NT2/D1 (cell line): Measurements from ENCODE around the gene LMBRD2.

Experiments
- SUZ12 ChIP-seq: IDR thresholded peaks from 2 replicates; pipeline ENCODE4 v1.6.1; 2011; ENCODE audit not compliant: insufficient read length, insufficient read depth; ENCODE audit errors: extremely low read depth
- YY1 ChIP-seq: IDR thresholded peaks from 2 replicates; pipeline ENCODE4 v1.6.1; 2011; ENCODE audit not compliant: insufficient read length, insufficient read depth
- ZNF274 ChIP-seq: IDR thresholded peaks from 2 replicates; pipeline ENCODE4 v1.6.1; 2011; ENCODE audit warnings: mild to moderate bottlenecking, low read depth, low read length

DNA sequence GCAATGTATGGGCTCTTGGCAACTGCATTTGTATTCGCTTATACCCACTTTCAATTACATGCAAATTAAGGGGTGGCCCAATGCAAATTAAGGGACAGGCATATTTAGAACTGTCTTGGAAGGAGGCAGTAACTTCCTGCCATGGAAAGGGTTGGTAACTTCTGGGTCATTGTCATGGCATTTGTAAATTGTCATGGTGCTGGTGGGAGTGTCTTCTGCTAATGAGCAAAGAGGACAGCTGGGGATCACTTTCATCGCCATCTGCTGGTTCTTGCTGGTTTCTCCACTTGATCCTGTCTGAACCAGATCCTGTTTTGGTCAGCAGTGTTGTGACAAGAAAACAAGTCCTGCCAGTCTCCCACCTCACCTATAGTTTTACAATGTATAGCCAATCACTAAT, 61.7 kb downstream of the LMBRD2 start:
- TF ChIP-seq ZNF274 (no peak), YY1 (no peak), SUZ12 (no peak)
